OCI-LY7 (cell line): Measurements from ENCODE around the gene SERPINA3. TPM values are rescaled to one million over a fixed set of nuclear protein-coding genes. Genes with fewer than 3 reads are reported as not detected.

Experiments
- BruUV-seq: library from RNA; stranded (reverse); fragments of 400-500 nt; replicated peaks from 2 replicates; lab custom pipeline; 2021; lab: Mats Ljungman, UMichigan
- CTCF ChIA-PET: fragments of 300-600 bp; sonication (Branson Sonifier 250); formaldehyde crosslinking; loops from one replicate; lab custom pipeline; 2022; ENCODE audit warnings: antibody characterized with exemption; ENCODE audit not compliant: unreplicated experiment; lab: Charles Lee
- POLR2A ChIA-PET: fragments of 300-600 bp; sonication (Branson Sonifier 250); formaldehyde crosslinking; loops from one replicate; lab custom pipeline; 2022; ENCODE audit warnings: antibody characterized with exemption; lab: Charles Lee
- DNase-seq: peaks from one replicate; pipeline ENCODE4 v3.0.0-alpha.2; 2015; ENCODE audit warnings: low spot score
- H2AFZ ChIP-seq: fragments of 200-600 bp; sonication (generic), shearing (Covaris generic); 2 replicates; pipeline ENCODE4 v1.6.1; 2014; ENCODE audit warnings: mild to moderate bottlenecking, antibody characterized with exemption, low read length, moderate library complexity
- H3K27ac ChIP-seq: fragments of 200-600 bp; sonication (generic); 2 replicates; pipeline ENCODE4 v1.5.1; 2014; ENCODE audit warnings: mixed run types, low read depth, mild to moderate bottlenecking, moderate library complexity, low read length, inconsistent platforms; ENCODE audit not compliant: poor library complexity, severe bottlenecking
- H3K36me3 ChIP-seq: fragments of 200-600 bp; sonication (generic); 2 replicates; pipeline ENCODE4 v1.6.1; 2014; ENCODE audit warnings: mild to moderate bottlenecking, antibody characterized with exemption, low read length, moderate library complexity, mixed read lengths; ENCODE audit not compliant: insufficient read depth
- H3K4me1 ChIP-seq: fragments of 200-600 bp; sonication (generic); 2 replicates; pipeline ENCODE4 v1.5.1; 2014; ENCODE audit warnings: mild to moderate bottlenecking, low read length; ENCODE audit not compliant: insufficient read depth, poor library complexity, severe bottlenecking
- H3K4me2 ChIP-seq: fragments of 200-600 bp; sonication (generic); 2 replicates; pipeline ENCODE4 v1.6.1; 2014; ENCODE audit warnings: mild to moderate bottlenecking, low read length
- H3K4me3 ChIP-seq: fragments of 200-600 bp; sonication (generic); 2 replicates; pipeline ENCODE4 v1.5.1; 2014; ENCODE audit warnings: mild to moderate bottlenecking, low read depth, low read length; ENCODE audit not compliant: poor library complexity, severe bottlenecking
- H3K79me2 ChIP-seq: fragments of 200-600 bp; sonication (generic); 2 replicates; pipeline ENCODE4 v1.6.1; 2016; ENCODE audit warnings: low read depth, mild to moderate bottlenecking, low read length, moderate library complexity, mixed read lengths; ENCODE audit not compliant: insufficient read depth
- H3K9me2 ChIP-seq: fragments of 200-600 bp; sonication (generic); 2 replicates; pipeline ENCODE4 v1.6.1; 2016; ENCODE audit warnings: mild to moderate bottlenecking, low read length, mixed read lengths; ENCODE audit not compliant: insufficient read depth
- H3K9me3 ChIP-seq: fragments of 200-600 bp; sonication (generic); 2 replicates; pipeline ENCODE4 v1.6.1; 2014; ENCODE audit warnings: mild to moderate bottlenecking, mixed run types, low read length, mixed read lengths
- H4K20me1 ChIP-seq: fragments of 200-600 bp; sonication (generic); 2 replicates; pipeline ENCODE4 v1.6.1; 2014; ENCODE audit warnings: mild to moderate bottlenecking, antibody characterized with exemption, low read length, moderate library complexity, mixed read lengths; ENCODE audit not compliant: insufficient read depth
- CTCF ChIP-seq: fragments of 200-600 bp; sonication (generic); conservative IDR thresholded peaks from 2 replicates; pipeline ENCODE4 v1.5.1; 2014; ENCODE audit warnings: mild to moderate bottlenecking, antibody characterized with exemption, low read length, moderate library complexity, mixed read lengths
- EZH2phosphoT487 ChIP-seq: fragments of 200-600 bp; sonication (generic); IDR thresholded peaks from 2 replicates; pipeline ENCODE4 v1.6.1; 2018; ENCODE audit warnings: low read depth, borderline replicate concordance, mild to moderate bottlenecking, mixed run types, antibody characterized with exemption, low read length, moderate library complexity, mixed read lengths
- intact Hi-C: fragments of 100-400 bp; cut with micrococcal nuclease; formaldehyde crosslinking; loops from one replicate; pipeline ENCODE4 v1.10.0; 2022; ENCODE audit not compliant: unreplicated experiment
- total RNA-seq, 2 experiments: library from RNA; depleted of rRNA in 1 of 2; stranded (reverse); fragments of >200 nt in 1 of 2; shearing (Covaris generic) in 1 of 2; gene quantifications; 2 replicates each; pipeline ENCODE4 v1.2.3, GENCODE V29; 2014 to 2022

SERPINA3 gene
- total RNA-seq, 2 experiments from 2014 or later, result not detected

- Histone ChIP-seq H3K9me2 (no peaks in the 10 kb centered on the region), H2AFZ (no peak overlapping the region), H3K4me3 (no peak overlapping the region), H3K36me3 (no peaks in the 10 kb centered on the region), H3K9me3 (peaks cover 14% of the 10 kb centered on the region; the same call in 1 of the 2 replicates), H3K4me2 (no peak overlapping the region), H4K20me1 (no peaks in the 10 kb centered on the region), H3K27ac (no peak overlapping the region), H3K79me2 (no peaks in the 10 kb centered on the region), H3K4me1 (no peaks in the 10 kb centered on the region)
- CTCF ChIA-PET, result no interaction called here
- intact Hi-C loops, result no loop called here
- BruUV-seq, result no TSS peak
- no peak for DNase-seq
- TF ChIP-seq EZH2phosphoT487 (no peak), CTCF (no peak)
- POLR2A ChIA-PET, result no interaction called here
Measured at GRCh38 chr14:94620597-94620996, 8.4 kb downstream of the SERPINA3 start.

- no peak overlapping the region for H2AFZ ChIP-seq
- H3K36me3 ChIP-seq, result no peaks in the 10 kb centered on the region
- intact Hi-C loops, result no loop called here
- peaks cover 14% of the 10 kb centered on the region; the same call in 1 of the 2 replicates for H3K9me3 ChIP-seq
- POLR2A ChIA-PET, result interaction anchor here (0.5 kb wide), 1 partner anchor 24 kb away, joined by 3 read pairs; no protein-coding TSS in a partner anchor
- H3K9me2 ChIP-seq, result no peaks in the 10 kb centered on the region
- no peak for DNase-seq
- no TSS peak for BruUV-seq
- TF ChIP-seq EZH2phosphoT487, result no peak
- no peak for TF ChIP-seq CTCF
- no peak overlapping the region for H3K27ac ChIP-seq
- H3K4me1 ChIP-seq, result no peaks in the 10 kb centered on the region
- H3K4me3 ChIP-seq, result no peak overlapping the region
- no peaks in the 10 kb centered on the region for H3K79me2 ChIP-seq
- CTCF ChIA-PET, result no interaction called here
- no peaks in the 10 kb centered on the region for H4K20me1 ChIP-seq
- H3K4me2 ChIP-seq, result no peak overlapping the region
Measured at GRCh38 chr14:94621358-94622134, 9.4 kb downstream of the SERPINA3 start.
